Gastroesophageal sphincter (tissue), 3 donors: ENCODE data around the gene IQGAP3.

Source experiments
- EP300 ChIP-seq: sonication (generic); formaldehyde crosslinking; IDR thresholded peaks from one replicate; pipeline ENCODE4 v1.6.1; 2017; ENCODE audit warnings: antibody characterized with exemption, mild to moderate bottlenecking
- POLR2A ChIP-seq, 2 donors: fragments of 450-650 bp; IDR thresholded peaks; one replicate each; pipeline ENCODE4 v1.6.1; 2017; ENCODE audit warnings: antibody characterized with exemption in 2 of 2, mild to moderate bottlenecking in 2 of 2, moderate library complexity in 1 of 2
- TF ChIP-seq, protein P1 (sequence below), 4 experiments: fragments of 200-600 bp in 2 of 4; fragments of 450-650 bp in 2 of 4; sonication (generic) in 1 of 4; IDR thresholded peaks; one replicate each; pipeline ENCODE4 v1.5.1; 2017 to 2019; ENCODE audit warnings: antibody characterized with exemption in 4 of 4, mild to moderate bottlenecking in 2 of 4, moderate library complexity in 2 of 4

DNA sequence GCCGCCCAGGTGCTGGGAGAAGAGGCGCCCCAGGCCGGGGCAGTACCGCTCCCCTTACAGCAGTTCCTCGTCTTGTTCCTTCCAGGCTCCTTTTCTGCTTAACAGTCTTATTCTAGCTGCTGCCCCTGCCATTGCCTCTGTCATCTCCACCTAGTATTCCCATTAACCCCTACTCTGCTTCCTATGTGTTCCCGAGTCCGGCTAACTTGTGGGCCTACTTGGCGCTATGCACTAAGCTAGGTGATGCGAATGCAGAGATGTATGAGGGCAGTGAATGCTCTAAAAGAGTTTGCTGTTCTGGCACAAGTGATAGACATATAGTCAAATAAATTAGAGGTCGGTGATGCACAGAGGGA is 276 bp upstream of the IQGAP3 start:
- TF ChIP-seq, protein P1, sequence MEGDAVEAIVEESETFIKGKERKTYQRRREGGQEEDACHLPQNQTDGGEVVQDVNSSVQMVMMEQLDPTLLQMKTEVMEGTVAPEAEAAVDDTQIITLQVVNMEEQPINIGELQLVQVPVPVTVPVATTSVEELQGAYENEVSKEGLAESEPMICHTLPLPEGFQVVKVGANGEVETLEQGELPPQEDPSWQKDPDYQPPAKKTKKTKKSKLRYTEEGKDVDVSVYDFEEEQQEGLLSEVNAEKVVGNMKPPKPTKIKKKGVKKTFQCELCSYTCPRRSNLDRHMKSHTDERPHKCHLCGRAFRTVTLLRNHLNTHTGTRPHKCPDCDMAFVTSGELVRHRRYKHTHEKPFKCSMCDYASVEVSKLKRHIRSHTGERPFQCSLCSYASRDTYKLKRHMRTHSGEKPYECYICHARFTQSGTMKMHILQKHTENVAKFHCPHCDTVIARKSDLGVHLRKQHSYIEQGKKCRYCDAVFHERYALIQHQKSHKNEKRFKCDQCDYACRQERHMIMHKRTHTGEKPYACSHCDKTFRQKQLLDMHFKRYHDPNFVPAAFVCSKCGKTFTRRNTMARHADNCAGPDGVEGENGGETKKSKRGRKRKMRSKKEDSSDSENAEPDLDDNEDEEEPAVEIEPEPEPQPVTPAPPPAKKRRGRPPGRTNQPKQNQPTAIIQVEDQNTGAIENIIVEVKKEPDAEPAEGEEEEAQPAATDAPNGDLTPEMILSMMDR (IDR thresholded peaks at IDR 0.05): no peak
- TF ChIP-seq EP300: no peak
- no peak for TF ChIP-seq POLR2A (IDR thresholded peaks at IDR 0.05)
